SK-N-MC (cell line): Measurements from ENCODE around the gene ZNF267.
A peak's percentile ranks its signal among the peaks of the same experiment; 100 is the strongest.

Experiments
- EZH2 ChIP-seq: fragments of 200-600 bp; sonication (generic); IDR thresholded peaks from one replicate; pipeline ENCODE4 v1.6.1; 2017; ENCODE audit warnings: antibody characterized with exemption
- FOXP2 ChIP-seq: optimal IDR thresholded peaks from 2 replicates; pipeline ENCODE3; 2011; ENCODE audit warnings: mild to moderate bottlenecking, moderate library complexity; ENCODE audit not compliant: insufficient read depth; ENCODE audit errors: extremely low read length, control extremely low read depth
- POLR2AphosphoS5 ChIP-seq: IDR thresholded peaks from 2 replicates; pipeline ENCODE4 v1.6.1; 2012; ENCODE audit warnings: mild to moderate bottlenecking, low read depth, low read length, borderline replicate concordance

- TF ChIP-seq EZH2, result no peak
- TF ChIP-seq POLR2AphosphoS5, result peak; percentile 92
- TF ChIP-seq FOXP2, result no peak
Observed at GRCh38 chr16:31873556-31874365, at the start of gene ZNF267.
